ENCODE measurements around the gene OLFM3.

The OLFM3 gene

GRCh38 chr1:101907264-101907663, 89.5 kb downstream of the OLFM3 start:
- no peak for DNase-seq (ENCODE audit: extremely low read depth, low read depth)
- TF ChIP-seq CTCF (IDR thresholded peaks at IDR 0.05; ENCODE audit: low read depth, low read length) = no peak

GRCh38 chr1:101905283-101905835, 91.4 kb downstream of the OLFM3 start:
- no peak for DNase-seq (ENCODE audit: extremely low read depth, low read depth)
- TF ChIP-seq CTCF (IDR thresholded peaks at IDR 0.05; ENCODE audit: low read depth, low read length) = no peak

- TF ChIP-seq CTCF (IDR thresholded peaks at IDR 0.05; ENCODE audit: low read depth, low read length) = no peak
- DNase-seq (ENCODE audit: extremely low read depth, low read depth) = no peak
Observed at GRCh38 chr1:101902199-101902598, 94.5 kb downstream of the OLFM3 start.

GRCh38 chr1:101898137-101898536, 98.6 kb downstream of the OLFM3 start:
- no peak for DNase-seq (ENCODE audit: extremely low read depth, low read depth)
- no peak for TF ChIP-seq CTCF (IDR thresholded peaks at IDR 0.05; ENCODE audit: low read depth, low read length)

GRCh38 chr1:101884621-101885020, 112.1 kb downstream of the OLFM3 start:
- no peak for TF ChIP-seq CTCF (IDR thresholded peaks at IDR 0.05; ENCODE audit: low read depth, low read length)
- DNase-seq (ENCODE audit: extremely low read depth, low read depth) = no peak

GRCh38 chr1:101875891-101876290, 120.8 kb downstream of the OLFM3 start:
- TF ChIP-seq CTCF (IDR thresholded peaks at IDR 0.05; ENCODE audit: low read depth, low read length) = no peak
- DNase-seq (ENCODE audit: extremely low read depth, low read depth) = no peak

- TF ChIP-seq CTCF (IDR thresholded peaks at IDR 0.05; ENCODE audit: low read depth, low read length) = no peak
- DNase-seq (ENCODE audit: extremely low read depth, low read depth) = no peak
Observed at GRCh38 chr1:101873672-101874071, 123.1 kb downstream of the OLFM3 start.

Measured in AG09319 (cell line).